ENCODE data around the gene CDX2.

GRCh38 chr13:28012383-28012782 lies 43.3 kb upstream of the CDX2 start:
- no peak for TF ChIP-seq CTCF (IDR thresholded peaks at IDR 0.05)
- no peak for TF ChIP-seq POLR2A (IDR thresholded peaks at IDR 0.05)

Data from lower leg skin (tissue), 3 donors.